ENCODE results near the gene ASCL2.

ASCL2 gene

DNA sequence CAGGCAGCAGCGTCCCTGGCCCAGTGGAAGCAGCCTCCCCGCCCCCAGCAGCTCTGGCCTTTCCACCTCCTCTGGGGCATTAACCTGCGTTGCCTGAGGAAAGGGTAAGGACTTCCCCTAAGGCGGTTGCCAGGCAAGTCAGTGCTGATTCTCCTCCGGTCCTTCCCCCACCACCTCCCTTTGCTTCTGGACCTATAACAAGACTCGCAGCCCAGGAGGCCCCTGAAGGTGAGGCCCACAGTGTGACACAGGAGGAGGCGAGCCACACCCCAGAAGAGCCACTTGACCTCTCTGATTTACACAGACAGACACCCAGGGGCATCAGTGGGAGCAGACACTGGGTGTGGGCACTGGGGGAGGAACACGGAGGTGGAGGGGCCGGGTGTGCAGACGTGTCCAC is 35.4 kb downstream of the ASCL2 start:
- no peak for DNase-seq (ENCODE audit: low read depth in 3 of 3)

DNA sequence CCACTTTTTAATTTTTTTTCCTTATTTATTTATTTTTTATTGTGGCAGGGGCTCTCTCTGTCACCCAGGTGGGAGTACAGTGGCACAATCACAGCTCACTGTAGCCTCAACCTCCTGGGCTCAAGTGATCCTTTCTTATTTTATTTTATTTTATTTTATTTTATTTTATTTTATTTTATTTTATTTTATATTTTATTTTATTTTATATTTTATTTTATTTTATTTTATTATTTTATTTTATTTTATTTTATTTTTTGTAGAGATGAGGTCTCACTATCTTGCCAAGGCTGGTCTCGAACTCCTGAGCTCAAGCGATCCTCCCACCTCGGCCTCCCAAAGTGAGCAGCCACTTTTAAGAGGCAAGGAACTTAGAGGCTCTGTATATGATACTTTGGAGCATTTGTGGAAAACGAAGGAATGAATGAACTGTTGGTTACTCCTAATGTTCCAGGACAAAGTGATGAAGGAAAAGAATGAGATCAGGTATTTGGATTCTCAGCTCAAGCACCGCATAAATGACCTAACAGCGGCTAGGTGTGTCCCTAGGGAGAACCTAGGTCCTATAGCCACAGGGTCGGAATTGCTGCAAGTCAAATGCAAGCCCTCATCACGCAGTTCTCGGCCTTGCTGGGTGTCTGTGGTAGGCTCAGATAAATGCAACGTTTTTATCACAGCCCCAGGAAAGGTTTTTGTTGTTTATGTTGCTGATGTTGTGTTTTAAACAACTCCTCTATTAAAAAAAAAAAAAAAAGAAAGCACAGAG is 36.5 kb downstream of the ASCL2 start:
- no peak for DNase-seq (ENCODE audit: low read depth in 3 of 3)

DNA sequence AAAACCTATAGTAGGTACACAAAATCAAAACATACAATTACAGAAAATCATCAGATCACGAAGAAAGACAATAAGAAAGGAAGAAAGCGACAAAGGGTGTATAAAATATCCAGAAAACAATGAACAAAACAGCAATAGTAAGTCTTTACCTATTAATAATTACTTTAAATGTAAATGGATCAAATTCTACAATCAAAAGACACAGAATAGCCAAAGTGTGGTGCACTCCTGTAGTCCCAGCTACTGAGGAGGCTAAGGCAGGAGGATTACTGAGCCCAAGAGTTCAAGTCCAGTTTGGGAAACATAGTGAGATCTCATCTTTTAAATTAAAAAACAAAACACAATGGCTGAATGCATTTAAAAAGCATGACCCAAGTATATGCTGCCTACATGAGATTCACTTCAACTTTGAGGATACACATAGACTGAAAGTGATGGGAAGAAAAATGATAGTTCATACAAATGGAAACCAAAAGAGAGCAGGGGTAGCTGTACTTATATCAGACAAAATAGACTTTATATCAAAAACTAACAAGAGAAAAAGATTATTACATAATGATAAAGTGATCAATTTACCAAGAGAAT is 40.6 kb downstream of the ASCL2 start:
- DNase-seq (ENCODE audit: low read depth in 3 of 3), result no peak

- no peak for DNase-seq (ENCODE audit: low read depth in 3 of 3)
Observed at GRCh38 chr11:2224254-2224653, 46.1 kb downstream of the ASCL2 start.

- DNase-seq (ENCODE audit: low read depth in 3 of 3), result no peak
Observed at GRCh38 chr11:2223153-2223794, 47.1 kb downstream of the ASCL2 start.

DNA sequence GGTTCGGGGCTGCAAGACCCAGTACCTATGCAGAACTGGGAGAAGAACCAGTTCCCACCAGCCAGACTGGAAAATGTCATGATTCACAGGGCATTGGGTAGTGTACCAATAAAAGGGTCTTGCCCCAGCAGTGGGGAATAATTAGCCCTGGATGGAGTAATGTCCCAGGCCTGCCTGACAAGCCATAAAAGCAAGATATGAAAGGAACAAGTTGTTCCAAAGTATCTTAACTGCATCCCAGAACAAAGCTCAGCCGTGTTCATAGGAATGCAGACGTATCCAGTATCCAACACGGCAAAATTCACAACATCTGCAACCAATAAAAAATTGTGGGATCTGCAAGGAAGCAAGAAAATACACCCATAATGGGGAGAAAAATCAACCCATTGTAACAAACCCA is 47.9 kb downstream of the ASCL2 start:
- no peak for DNase-seq (ENCODE audit: low read depth in 3 of 3)

DNA sequence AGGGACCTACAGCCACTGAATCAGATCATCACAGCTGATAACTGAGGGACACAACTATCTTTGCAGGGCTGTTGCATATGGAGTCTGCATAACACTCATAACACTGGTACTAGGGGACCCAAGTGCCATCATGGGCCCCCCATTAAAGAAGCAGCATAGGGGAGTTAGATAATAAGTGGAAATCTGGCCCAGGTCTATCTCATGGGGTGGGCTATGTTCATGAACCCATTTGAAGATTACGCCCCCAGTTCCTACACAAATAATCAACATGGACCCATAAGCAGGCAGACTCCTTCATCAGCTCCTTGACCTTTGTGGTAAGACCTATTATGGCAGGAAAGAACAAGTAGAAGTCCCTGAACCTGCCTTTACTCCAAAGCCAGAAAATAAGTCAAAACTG is 48.8 kb downstream of the ASCL2 start:
- no peak for DNase-seq (ENCODE audit: low read depth in 3 of 3)

DNA sequence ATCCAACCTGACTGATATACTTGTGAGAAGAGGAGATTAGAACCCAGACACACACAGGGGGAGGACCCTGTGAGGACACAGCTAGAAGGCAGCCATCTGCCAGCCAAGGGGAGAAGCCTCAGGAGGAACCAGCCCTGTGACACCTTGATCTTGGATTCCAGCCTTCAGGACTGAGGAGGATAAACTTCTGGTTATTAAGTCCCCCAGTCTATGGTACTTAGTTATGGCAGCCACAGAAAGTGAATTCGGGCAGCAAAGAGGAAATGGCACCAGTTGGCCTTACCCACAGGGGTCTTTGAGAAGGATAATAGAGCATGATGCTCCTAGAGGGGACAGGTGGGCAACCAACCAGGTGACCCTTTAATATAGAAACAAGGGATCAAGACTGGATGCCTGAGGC is 49.4 kb downstream of the ASCL2 start:
- DNase-seq (ENCODE audit: low read depth in 3 of 3), result no peak

DNA sequence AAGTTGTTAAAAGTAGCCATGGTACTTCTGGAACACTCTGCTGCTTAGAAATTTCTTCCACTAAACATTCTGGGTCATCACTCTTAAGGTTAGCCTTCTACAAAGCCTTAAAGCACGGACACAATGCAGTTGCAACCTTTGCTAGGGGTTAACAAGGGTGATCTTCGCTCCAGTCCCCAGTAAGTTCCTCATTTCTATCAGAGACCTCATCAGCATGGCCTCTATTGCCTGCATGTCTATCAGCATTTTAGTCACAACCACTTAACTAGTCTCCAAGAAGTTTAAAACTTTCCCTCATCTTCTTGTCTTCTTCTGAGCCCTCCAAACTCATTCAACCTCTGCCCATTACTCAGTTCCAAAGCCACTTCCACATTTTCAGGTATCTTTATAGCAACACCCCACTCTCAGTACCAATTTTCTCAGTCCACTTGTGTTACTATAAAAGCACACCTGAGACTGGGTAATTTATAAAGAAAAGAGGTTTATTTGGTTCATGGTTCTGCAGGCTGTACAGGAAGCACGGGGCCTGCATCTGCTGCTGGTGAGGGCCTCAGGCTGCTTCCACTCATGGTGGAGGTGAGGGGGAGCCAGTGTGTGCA is 50.1 kb downstream of the ASCL2 start:
- no peak for DNase-seq (ENCODE audit: low read depth in 3 of 3)

- DNase-seq (ENCODE audit: low read depth in 3 of 3), result no peak
Observed at GRCh38 chr11:2219318-2220017, 50.9 kb downstream of the ASCL2 start.

All from stimulated activated CD4-positive, alpha-beta T cell treated with anti-CD3 and anti-CD28 coated beads, TNF-alpha, amount 100 ng/mL, for 4 hours (primary cell).